Occipital lobe (tissue), 2 donors: Measurements from ENCODE around the gene RPS6KA2. TPM values are rescaled to one million over a fixed set of nuclear protein-coding genes. Genes with fewer than 3 reads are reported as not detected.
"Not testable (repeated sequence)": the region's sequence is repeated elsewhere in the genome, so short reads cannot be mapped to it uniquely, and the experiment has no call there.

Source experiments
- DNase-seq: peaks from one replicate; lab custom pipeline; 2025; lab: John Stamatoyannopoulos, UW
- total RNA-seq: library from RNA; depleted of rRNA; stranded (reverse); fragments of >200 nt; gene quantifications from one replicate; pipeline ENCODE4 v1.2.3, GENCODE V29; 2014

RPS6KA2 gene
- total RNA-seq, 1 donor from 2014 or later = 18.4 TPM

DNA sequence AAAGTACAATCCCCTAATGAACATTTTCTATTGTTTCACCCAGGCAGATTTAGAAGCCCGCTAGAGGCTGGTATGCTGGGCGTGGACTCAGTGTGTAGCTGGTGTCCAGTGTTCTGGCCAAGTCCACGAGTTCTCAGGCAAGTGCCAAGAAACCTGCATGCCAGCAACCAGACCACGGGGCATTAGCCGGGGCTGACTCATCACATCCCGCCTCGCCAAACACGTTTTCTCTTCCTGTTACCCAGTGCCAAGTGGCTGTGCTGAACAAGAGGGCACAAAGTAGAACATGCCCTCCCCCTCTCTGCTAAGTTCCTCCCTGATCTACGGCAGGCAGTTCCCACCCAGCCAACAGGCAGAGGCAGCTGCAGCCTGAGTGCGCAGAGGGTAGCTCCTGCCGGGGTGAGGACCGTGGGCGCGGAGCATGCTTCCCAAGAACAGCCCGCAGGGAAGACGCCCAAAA, 70.2 kb downstream of the RPS6KA2 start:
- DNase-seq = peak; percentile 88

DNA sequence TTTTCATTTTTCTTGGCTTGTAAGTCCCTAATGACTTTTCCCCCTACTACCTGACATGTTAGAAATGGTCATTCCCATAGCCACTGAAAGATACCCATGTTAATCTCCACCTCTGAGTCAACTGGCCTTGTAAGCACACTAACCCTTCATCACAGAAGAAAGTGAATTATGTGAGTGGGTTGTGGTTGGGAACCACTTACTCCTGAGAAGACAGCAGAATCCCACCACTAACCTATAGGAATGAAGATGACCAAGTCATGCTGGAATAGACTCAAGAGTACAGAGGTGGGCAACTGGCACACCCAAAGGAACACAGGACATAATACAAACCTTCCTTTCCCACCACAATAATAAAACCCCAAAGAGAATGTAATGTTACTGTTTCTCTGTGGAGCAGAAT, 70.7 kb downstream of the RPS6KA2 start:
- DNase-seq = no peak

DNA sequence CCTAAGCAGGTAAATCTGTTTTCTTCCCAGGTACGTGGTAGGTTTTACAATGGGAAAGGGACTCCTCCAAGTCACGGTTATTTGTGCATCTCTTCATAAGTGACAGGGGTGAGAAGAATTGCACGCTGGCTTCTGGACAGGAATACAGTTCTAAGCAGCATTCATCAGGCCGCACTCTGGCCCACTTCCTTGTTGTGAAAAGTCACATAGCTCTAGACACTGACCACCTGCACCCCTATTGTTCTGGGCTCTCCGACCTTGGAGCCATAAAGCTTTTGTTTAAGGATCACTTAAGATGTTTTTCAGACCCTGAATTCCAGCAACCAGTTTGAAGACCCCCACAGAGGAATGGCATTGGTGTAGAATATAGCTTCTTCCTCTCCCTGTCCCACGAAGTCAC, 72.0 kb downstream of the RPS6KA2 start:
- DNase-seq = no peak

DNA sequence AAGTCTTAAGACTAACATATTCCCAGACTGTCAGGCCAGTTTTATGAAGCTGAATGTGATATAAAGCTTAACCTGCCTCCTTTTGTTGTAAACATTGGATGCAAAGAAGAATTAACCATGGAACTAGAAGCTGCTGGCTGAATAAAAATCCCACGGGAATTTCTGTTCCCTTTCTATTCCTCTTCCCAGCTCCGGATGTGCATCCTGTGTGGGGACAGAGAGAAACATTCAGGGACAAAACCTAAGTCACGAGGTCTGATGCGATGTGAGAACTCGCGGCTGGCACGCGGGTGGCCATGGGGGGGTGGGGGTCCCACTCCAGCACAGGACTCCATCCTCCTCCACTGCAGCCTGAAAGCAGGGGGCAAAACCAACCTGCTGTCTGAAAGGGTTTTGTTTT, 72.7 kb downstream of the RPS6KA2 start:
- no peak for DNase-seq

GRCh38 chr6:166553563-166554271, 73.3 kb downstream of the RPS6KA2 start:
- peak; percentile 39 for DNase-seq

- DNase-seq = no peak
These were observed 74.5 kb downstream of the RPS6KA2 start for GRCh38 chr6:166552600-166552999.

GRCh38 chr6:166551754-166552495, 75.1 kb downstream of the RPS6KA2 start:
- no peak for DNase-seq

DNA sequence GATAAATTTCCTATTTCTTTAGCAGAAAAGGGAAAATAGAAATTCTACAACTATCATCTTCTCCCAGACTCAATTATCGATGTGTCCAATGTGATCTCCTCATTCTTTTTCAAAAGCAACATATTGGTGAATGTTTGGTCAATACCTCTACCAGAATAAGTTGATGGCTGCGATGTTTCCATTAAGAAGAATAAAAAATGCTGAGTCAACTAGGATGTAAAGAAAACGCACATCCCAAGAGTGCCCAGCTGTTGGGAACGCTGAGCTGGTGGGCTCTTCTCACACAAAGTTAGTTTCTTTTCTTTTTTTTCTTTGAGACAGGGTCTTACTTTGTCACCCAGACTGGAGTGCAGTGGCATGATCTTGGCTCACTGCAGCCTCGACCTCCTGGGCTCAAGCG, 80.4 kb downstream of the RPS6KA2 start:
- DNase-seq = no peak

- DNase-seq = no peak
These were observed 81.7 kb downstream of the RPS6KA2 start for GRCh38 chr6:166545156-166546034.

DNA sequence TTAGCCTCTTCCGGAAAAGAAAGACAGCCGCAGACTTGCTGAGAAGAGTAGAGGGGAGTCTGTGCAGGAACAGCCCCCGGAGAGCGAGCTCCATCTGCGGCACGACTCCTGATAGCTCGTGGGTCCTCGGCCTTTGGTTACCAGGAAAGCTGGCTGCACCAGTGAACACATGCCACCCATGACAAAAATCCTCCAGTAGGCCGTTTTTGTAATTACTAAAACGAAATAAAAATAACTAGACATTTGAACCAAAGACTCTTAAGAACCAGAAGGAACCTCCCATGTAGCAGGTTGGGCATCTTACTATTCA, 82.8 kb downstream of the RPS6KA2 start:
- no peak for DNase-seq

DNA sequence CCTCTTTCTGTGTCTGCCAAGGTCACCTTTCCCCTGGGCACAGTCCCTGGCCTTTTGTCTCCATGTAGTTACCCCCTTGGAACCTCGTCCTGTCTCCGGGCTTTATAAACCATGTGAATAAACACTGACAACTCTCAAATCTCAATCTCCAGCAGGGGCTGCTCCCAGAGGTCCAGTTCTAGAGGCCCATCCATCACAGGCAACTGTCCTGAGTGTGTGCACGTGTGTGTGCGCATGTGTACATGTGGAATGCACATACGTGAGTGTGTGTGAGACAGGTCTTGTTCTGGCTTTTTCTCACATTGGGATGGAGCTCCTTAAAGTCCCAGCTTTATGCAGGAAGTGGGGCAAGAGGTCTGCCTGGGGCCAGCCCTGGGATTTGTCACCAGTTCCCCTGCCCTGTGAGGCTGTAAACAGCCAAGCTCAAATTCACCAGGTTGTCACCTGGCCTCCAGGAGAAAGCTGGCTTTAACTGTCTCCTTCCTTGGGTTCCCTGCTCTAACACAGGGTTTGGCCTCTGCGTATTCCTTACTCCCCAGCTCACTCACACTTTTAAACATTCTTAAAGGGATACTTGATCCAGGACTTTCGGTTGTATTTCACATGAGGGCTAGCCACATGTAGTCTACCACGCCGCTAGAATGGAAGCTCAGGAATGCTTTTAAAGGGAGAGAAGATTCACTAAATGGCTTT, 83.3 kb downstream of the RPS6KA2 start:
- no peak for DNase-seq

- DNase-seq = no peak
These were observed 84.5 kb downstream of the RPS6KA2 start for GRCh38 chr6:166542580-166542912.

DNA sequence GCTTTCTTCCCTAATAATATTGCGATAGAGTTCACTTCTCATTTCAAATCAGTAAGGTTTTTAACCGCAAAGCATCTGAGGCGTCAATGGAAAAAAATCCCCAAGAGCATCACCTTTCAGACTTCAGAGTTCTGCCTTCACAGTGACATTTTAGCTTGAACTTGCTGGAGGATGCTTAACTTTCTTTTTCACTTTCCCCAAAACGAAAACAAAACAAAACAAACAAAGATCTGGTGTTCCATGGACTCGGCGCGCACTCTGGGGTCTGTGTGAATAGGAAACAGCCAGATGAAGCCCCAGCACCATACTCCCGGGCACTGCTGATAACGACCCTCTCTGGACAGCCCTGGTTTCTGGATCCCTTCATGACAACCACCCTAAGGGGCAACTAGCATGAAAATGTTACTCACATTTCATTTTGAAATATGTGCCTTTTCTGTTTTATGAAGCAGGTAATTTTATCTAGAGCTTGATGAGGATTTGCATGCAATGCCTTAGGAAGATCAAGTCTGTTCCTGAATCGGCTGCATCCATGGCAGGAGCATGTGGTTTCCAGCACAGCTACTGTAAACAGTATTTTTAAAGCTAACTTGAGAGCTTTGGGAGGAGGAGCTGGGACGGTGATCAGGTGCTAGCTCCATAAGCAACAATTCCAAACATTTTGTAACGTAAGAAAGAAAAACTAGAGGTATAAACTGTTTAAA, 85.0 kb downstream of the RPS6KA2 start:
- DNase-seq = no peak

GRCh38 chr6:166541366-166541765, 85.7 kb downstream of the RPS6KA2 start:
- no peak for DNase-seq

DNA sequence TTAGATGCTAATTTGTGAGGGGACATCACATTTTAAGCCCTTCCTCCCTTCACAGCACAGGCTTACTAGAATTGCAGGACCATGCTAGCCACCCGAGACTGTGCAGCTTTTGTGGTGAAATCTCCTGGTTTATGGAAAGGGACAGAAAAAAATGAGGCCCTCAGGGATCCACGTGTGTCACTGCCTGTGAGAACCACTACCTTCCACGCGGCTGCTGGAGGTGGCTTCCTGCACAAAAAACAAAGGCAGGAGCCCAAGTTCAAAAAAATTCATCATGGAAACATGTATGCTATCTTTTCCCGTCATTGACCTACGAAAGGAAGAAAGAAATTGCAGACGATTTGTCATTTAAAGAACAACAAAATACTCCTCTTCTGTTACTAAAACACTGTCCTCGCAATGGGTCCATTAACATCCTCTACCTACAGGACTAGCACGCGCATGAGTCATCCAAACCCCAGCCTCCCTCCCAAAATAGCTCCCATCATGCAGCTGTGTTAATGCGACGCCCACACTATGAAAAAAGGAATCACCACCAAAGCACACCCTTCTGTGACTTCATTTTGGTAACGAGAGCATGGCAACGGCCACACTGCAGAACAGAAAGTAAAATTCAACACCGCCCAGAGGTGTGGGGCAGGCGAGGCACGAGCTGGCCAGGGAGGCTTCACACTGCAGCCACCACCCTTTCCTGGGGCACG, 86.3 kb downstream of the RPS6KA2 start:
- DNase-seq = peak; percentile 56

- DNase-seq = no peak
These were observed 87.5 kb downstream of the RPS6KA2 start for GRCh38 chr6:166539543-166539942.

DNA sequence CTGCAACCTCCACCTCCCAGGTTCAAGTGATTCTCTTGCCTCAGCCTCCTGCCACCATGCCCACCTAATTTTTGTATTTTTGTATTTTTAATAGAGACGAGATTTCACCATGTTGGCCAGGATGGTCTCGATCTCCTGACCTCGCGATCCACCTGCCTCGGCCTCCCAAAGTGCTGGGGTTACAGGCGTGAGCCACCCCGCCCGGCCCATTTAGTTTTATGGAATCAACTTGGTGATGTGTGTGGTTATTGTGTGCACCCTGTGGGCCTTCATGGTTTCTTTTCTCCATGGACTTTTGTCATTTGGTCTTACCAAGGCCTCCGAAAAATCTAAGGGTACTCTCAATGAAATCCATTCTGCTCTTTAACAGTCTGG, 88.1 kb downstream of the RPS6KA2 start:
- not testable (repeated sequence) for DNase-seq

GRCh38 chr6:166538297-166539010, 88.6 kb downstream of the RPS6KA2 start:
- DNase-seq = no peak

- no peak for DNase-seq
These were observed 92.2 kb downstream of the RPS6KA2 start for GRCh38 chr6:166534658-166535406.
